K562 (cell line): Measurements from ENCODE around the gene SLX4IP. TPM values are rescaled to one million over a fixed set of nuclear protein-coding genes. Genes with fewer than 3 reads are reported as not detected.
A peak's percentile ranks its signal among the peaks of the same experiment; 100 is the strongest.

Source experiments
- CC2D1A ChIP-seq: fragments of 450-650 bp; IDR thresholded peaks from 2 replicates; pipeline ENCODE4 v1.6.1; 2017; ENCODE audit warnings: mild to moderate bottlenecking
- CSDE1 ChIP-seq, 2 experiments: fragments of 450-650 bp; IDR thresholded peaks; 2 replicates each; pipeline ENCODE4 v1.6.1; 2016; ENCODE audit warnings: mild to moderate bottlenecking in 1 of 2
- E2F6 ChIP-seq, 2 experiments: IDR thresholded peaks; 2 replicates each; pipeline ENCODE4 v1.6.1; 2011; ENCODE audit warnings: borderline replicate concordance in 1 of 2, control low read depth in 1 of 2, low read depth in 1 of 2, low read length in 1 of 2, mild to moderate bottlenecking in 1 of 2, mixed read lengths in 1 of 2, moderate library complexity in 1 of 2; ENCODE audit not compliant: insufficient read depth in 1 of 2, insufficient read length in 1 of 2, poor library complexity in 1 of 2, severe bottlenecking in 1 of 2; ENCODE audit errors: extremely low read depth in 1 of 2
- ETV1 ChIP-seq: fragments of 450-650 bp; conservative IDR thresholded peaks from 2 replicates; pipeline ENCODE4 v1.6.1; 2016; ENCODE audit warnings: missing genetic modification characterization, control low read depth, low read depth, missing compliant biosample characterization
- FOXA3 ChIP-seq, 2 experiments: fragments of 450-650 bp in 1 of 2; sonication (generic) in 1 of 2; formaldehyde crosslinking; IDR thresholded peaks in 1 of 2; conservative IDR thresholded peaks in 1 of 2; 2 replicates each; pipeline versions ENCODE4 v1.4.0 to v1.8.0; 2020 to 2022; ENCODE audit warnings: mild to moderate bottlenecking in 2 of 2, missing genetic modification reagents in 1 of 2
- FOXK1 ChIP-seq: sonication (generic); formaldehyde crosslinking; IDR thresholded peaks from 2 replicates; pipeline ENCODE4 v1.8.0; 2022; ENCODE audit warnings: missing genetic modification reagents, mild to moderate bottlenecking, borderline replicate concordance
- HDAC6 ChIP-seq: IDR thresholded peaks from 2 replicates; pipeline ENCODE4 v1.6.1; 2012; ENCODE audit warnings: low read depth, mild to moderate bottlenecking, control low read depth, inconsistent platforms, low read length, moderate library complexity
- KHSRP ChIP-seq: fragments of 450-650 bp; IDR thresholded peaks from 2 replicates; pipeline ENCODE4 v1.6.1; 2017
- KLF6 ChIP-seq: fragments of 250-450 bp; sonication (Bioruptor Pico); IDR thresholded peaks from 2 replicates; pipeline ENCODE4 v1.4.0; 2020; ENCODE audit warnings: mild to moderate bottlenecking, moderate library complexity, borderline replicate concordance
- L3MBTL2 ChIP-seq: fragments of 450-650 bp; IDR thresholded peaks from 2 replicates; pipeline ENCODE4 v1.6.1; 2016; ENCODE audit warnings: mild to moderate bottlenecking, moderate library complexity
- LEF1 ChIP-seq: fragments of 450-650 bp; IDR thresholded peaks from 2 replicates; pipeline ENCODE4 v1.6.1; 2016; ENCODE audit warnings: mild to moderate bottlenecking
- NBN ChIP-seq: fragments of 450-650 bp; IDR thresholded peaks from 2 replicates; pipeline ENCODE4 v1.6.1; 2016; ENCODE audit warnings: low read depth, mild to moderate bottlenecking
- NR2C1 ChIP-seq, 2 experiments: fragments of 450-650 bp; IDR thresholded peaks; 2 replicates each; pipeline ENCODE4 v1.6.1; 2017; ENCODE audit warnings: mild to moderate bottlenecking in 2 of 2, antibody characterized with exemption in 1 of 2, inconsistent platforms in 1 of 2, missing compliant biosample characterization in 1 of 2, missing genetic modification characterization in 1 of 2
- PHB2 ChIP-seq: fragments of 450-650 bp; IDR thresholded peaks from 2 replicates; pipeline ENCODE4 v1.6.1; 2017; ENCODE audit warnings: low read depth
- RB1 ChIP-seq: fragments of 450-650 bp; IDR thresholded peaks from 2 replicates; pipeline ENCODE4 v1.6.1; 2017; ENCODE audit warnings: low read depth, mild to moderate bottlenecking
- RBBP5 ChIP-seq: fragments of 200-600 bp; sonication (generic); IDR thresholded peaks from 2 replicates; pipeline ENCODE4 v1.6.1; 2012; ENCODE audit warnings: borderline replicate concordance, mild to moderate bottlenecking, low read length, control low read depth, inconsistent platforms; ENCODE audit not compliant: insufficient read depth, poor library complexity, severe bottlenecking
- RBM17 ChIP-seq: fragments of 200-400 bp; formaldehyde crosslinking; IDR thresholded peaks from 2 replicates; pipeline ENCODE4 v1.6.1; 2017; ENCODE audit warnings: low read depth, mild to moderate bottlenecking, low read length, borderline replicate concordance
- SPI1 ChIP-seq: IDR thresholded peaks from 2 replicates; pipeline ENCODE4 v1.6.1; 2011; ENCODE audit warnings: low read depth, low read length, control low read depth, borderline replicate concordance
- TBL1XR1 ChIP-seq, 2 experiments: IDR thresholded peaks; 2 replicates each; pipeline ENCODE4 v1.6.1; 2012; ENCODE audit warnings: improper control_type of control experiment in 2 of 2, low read length in 2 of 2, mild to moderate bottlenecking in 1 of 2
- THRA ChIP-seq: fragments of 450-650 bp; IDR thresholded peaks from 2 replicates; pipeline ENCODE4 v1.6.1; 2017; ENCODE audit warnings: mild to moderate bottlenecking, moderate library complexity
- ZBTB7A ChIP-seq: IDR thresholded peaks from 2 replicates; pipeline ENCODE4 v1.6.1; 2011; ENCODE audit warnings: low read depth, mild to moderate bottlenecking, low read length, moderate library complexity, borderline replicate concordance; ENCODE audit not compliant: control insufficient read depth
- ZNF655 ChIP-seq: fragments of 250-450 bp; sonication (Bioruptor Pico); IDR thresholded peaks from 2 replicates; pipeline ENCODE4 v1.5.0; 2021
- polyA plus RNA-seq, 8 experiments: library from polyadenylated mRNA; depleted of rRNA in 4 of 8; stranded (reverse) in 5 of 8; unstranded in 3 of 8; fragments of >200 nt; fragmentation: Nextera tagmentation in 2 of 8; fragmentation: Illumina TruSeq in 1 of 8; extraction: Ambion mirVana in 2 of 8; extraction: Trizol in 1 of 8; gene quantifications; 2 replicates each; pipeline versions ENCODE4 v1.2.1 to v1.2.3, GENCODE V29; 2011 to 2014; ENCODE audit warnings: inconsistent platforms in 1 of 8, missing spikeins in 1 of 8
- total RNA-seq, 7 experiments: library from RNA; depleted of rRNA in 6 of 7; stranded (reverse); fragments of >200 nt in 6 of 7; fragmentation: Illumina TruSeq in 2 of 7; extraction: Trizol in 2 of 7; gene quantifications; 2 replicates each; pipeline versions ENCODE4 v1.2.1 to v1.2.3, GENCODE V29; 2011 to 2021; ENCODE audit warnings: low replicate concordance in 1 of 7
- TF ChIP-seq, protein P1 (sequence below): fragments of 250-450 bp; sonication (Bioruptor Pico); IDR thresholded peaks from 2 replicates; pipeline ENCODE4 v1.8.0; 2021; ENCODE audit warnings: mild to moderate bottlenecking, moderate library complexity

The SLX4IP gene
- total and polyA plus RNA-seq, 9 of the 15 experiments (the other 6 are each of a cell fraction or from before 2014, with no cell fraction given) = 1.5 to 5.9 (median 3.5) TPM

DNA sequence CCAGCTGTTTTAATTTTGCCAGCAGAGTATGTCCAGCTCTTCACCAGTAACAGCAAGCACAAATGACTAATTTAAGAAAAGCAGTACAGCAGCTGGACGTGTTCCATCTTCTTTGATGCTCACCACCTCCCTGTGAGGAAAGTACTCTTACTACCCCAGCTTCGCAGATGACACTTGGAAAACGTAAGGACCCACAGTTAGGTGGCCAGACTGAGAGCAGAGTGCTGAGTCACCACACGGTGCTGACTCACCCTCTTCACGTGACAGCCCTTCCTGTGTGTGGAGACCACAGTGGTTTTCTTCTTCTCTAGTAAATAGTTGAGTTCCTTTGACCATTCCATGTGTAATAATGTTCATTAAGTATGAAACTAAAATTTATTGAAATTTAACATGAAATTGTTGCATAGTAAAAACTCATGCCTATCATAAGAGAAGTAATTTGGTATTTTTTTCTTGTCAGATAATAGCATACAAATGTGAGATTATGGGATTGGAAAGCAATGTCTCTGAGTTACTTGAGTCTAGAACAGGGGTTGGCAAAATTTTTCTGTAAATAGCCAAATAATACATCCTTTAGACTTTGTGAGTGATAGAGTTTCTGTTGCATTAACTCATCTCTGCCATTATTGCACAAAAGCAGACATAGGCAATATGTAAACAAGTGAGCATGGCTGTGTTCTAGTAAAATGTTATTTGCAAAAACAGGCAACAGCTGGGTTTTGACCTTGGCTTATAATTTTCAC, 76.6 kb downstream of the SLX4IP start (continued):
- TF ChIP-seq ZNF655 (CRISPR knock-in tag) (no peak), E2F6 (IDR thresholded peaks at IDR 0.05; ENCODE audit: borderline replicate concordance in 1 of 2, extremely low read depth in 1 of 2, insufficient read depth in 1 of 2, insufficient read length in 1 of 2, low read depth in 1 of 2, low read length in 1 of 2, poor library complexity in 1 of 2, severe bottlenecking in 1 of 2) (peak; percentile 67 to 69), RBM17 (no peak), THRA (no peak), L3MBTL2 (peak; percentile 85), RBBP5 (no peak), KLF6 (CRISPR knock-in tag) (no peak), CSDE1 (IDR thresholded peaks at IDR 0.05) (no peak), ETV1 (tag) (peak; percentile 80), FOXA3 (CRISPR knock-in tag; conservative IDR thresholded peaks at IDR 0.05 in 1 of 2, IDR thresholded peaks at IDR 0.05 in 1 of 2) (no peak), RB1 (no peak), NR2C1 (IDR thresholded peaks at IDR 0.05) (no peak), NR2C1 (tag; IDR thresholded peaks at IDR 0.05) (no peak), CC2D1A (no peak), FOXK1 (CRISPR knock-in tag) (no peak), SPI1 (no peak), TBL1XR1 (IDR thresholded peaks at IDR 0.05; ENCODE audit: low read length in 2 of 2) (peak in 1 of 2 experiments; percentile 67; a peak in 2 of 4 replicates), ZBTB7A (no peak), NBN (no peak; the same call in 1 of the 2 replicates), LEF1 (peak; percentile 77), KHSRP (no peak), PHB2 (no peak), HDAC6 (no peak)
- TF ChIP-seq, protein P1, sequence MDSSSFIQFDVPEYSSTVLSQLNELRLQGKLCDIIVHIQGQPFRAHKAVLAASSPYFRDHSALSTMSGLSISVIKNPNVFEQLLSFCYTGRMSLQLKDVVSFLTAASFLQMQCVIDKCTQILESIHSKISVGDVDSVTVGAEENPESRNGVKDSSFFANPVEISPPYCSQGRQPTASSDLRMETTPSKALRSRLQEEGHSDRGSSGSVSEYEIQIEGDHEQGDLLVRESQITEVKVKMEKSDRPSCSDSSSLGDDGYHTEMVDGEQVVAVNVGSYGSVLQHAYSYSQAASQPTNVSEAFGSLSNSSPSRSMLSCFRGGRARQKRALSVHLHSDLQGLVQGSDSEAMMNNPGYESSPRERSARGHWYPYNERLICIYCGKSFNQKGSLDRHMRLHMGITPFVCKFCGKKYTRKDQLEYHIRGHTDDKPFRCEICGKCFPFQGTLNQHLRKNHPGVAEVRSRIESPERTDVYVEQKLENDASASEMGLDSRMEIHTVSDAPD = no peak
